WTC11 (cell line): ENCODE measurements around the gene PLK2. TPM values are rescaled to one million over a fixed set of nuclear protein-coding genes. Genes with fewer than 3 reads are reported as not detected.
A peak's percentile ranks its signal among the peaks of the same experiment; 100 is the strongest.

Experiments
- ATAC-seq: fragments of 200-7000 bp; cut with Tn5 transposase; 2 replicates; pipeline ENCODE4 v1.10.0; 2021; ENCODE audit warnings: mild to moderate bottlenecking, moderate library complexity
- CTCF ChIA-PET: fragments of 300-600 bp; sonication (Branson Sonifier 250); formaldehyde crosslinking; loops from one replicate; lab custom pipeline; 2021; ENCODE audit warnings: antibody characterized with exemption; lab: Charles Lee
- POLR2A ChIA-PET: fragments of 350-600 bp; sonication (Branson Sonifier 250); formaldehyde crosslinking; loops from one replicate; lab custom pipeline; 2021; ENCODE audit warnings: antibody characterized with exemption; lab: Charles Lee
- DNase-seq: peaks from one replicate; pipeline ENCODE4 v3.0.0; 2021; ENCODE audit warnings: low spot score
- H3K27ac Mint-ChIP-seq: 2 replicates; pipeline ENCODE4 v1.8.0; 2021; ENCODE audit warnings: mixed read lengths
- H3K27me3 Mint-ChIP-seq: 2 replicates; pipeline ENCODE4 v1.8.0; 2021; ENCODE audit warnings: low read depth, mild to moderate bottlenecking, moderate library complexity, mixed read lengths
- H3K36me3 Mint-ChIP-seq: 2 replicates; pipeline ENCODE4 v1.8.0; 2021; ENCODE audit warnings: mixed read lengths
- H3K4me1 Mint-ChIP-seq: 2 replicates; pipeline ENCODE4 v1.8.0; 2022; ENCODE audit warnings: mixed read lengths
- H3K4me3 Mint-ChIP-seq: 2 replicates; pipeline ENCODE4 v1.8.0; 2021; ENCODE audit warnings: mild to moderate bottlenecking, moderate library complexity, mixed read lengths
- H3K9me3 Mint-ChIP-seq: 2 replicates; pipeline ENCODE4 v1.8.0; 2021; ENCODE audit warnings: mixed read lengths
- ATF2 ChIP-seq: sonication (generic); formaldehyde crosslinking; IDR thresholded peaks from 2 replicates; pipeline ENCODE4 v1.8.1; 2022; ENCODE audit warnings: low read depth, missing genetic modification reagents, borderline replicate concordance
- E2F5 ChIP-seq: sonication (generic); formaldehyde crosslinking; IDR thresholded peaks from 2 replicates; pipeline ENCODE4 v1.8.1; 2022; ENCODE audit warnings: mild to moderate bottlenecking, moderate library complexity, missing genetic modification reagents
- ERG ChIP-seq: fragments of 250-450 bp; sonication (Bioruptor Pico); IDR thresholded peaks from 2 replicates; pipeline ENCODE4 v1.8.0; 2021; ENCODE audit warnings: mild to moderate bottlenecking
- ESRRA ChIP-seq: sonication (generic); formaldehyde crosslinking; IDR thresholded peaks from 2 replicates; pipeline ENCODE4 v1.8.1; 2022; ENCODE audit warnings: mild to moderate bottlenecking, missing genetic modification reagents, borderline replicate concordance
- FOXP4 ChIP-seq: sonication (generic); formaldehyde crosslinking; IDR thresholded peaks from 2 replicates; pipeline ENCODE4 v1.8.0; 2022; ENCODE audit warnings: mild to moderate bottlenecking, missing genetic modification reagents
- GTF2I ChIP-seq: fragments of 250-450 bp; sonication (Bioruptor Pico); conservative IDR thresholded peaks from 2 replicates; pipeline ENCODE4 v1.4.0; 2021; ENCODE audit warnings: mild to moderate bottlenecking
- HMGXB4 ChIP-seq: sonication (generic); formaldehyde crosslinking; IDR thresholded peaks from 2 replicates; pipeline ENCODE4 v1.8.1; 2023; ENCODE audit warnings: mild to moderate bottlenecking, moderate library complexity, missing genetic modification reagents
- KAT7 ChIP-seq: sonication (generic); formaldehyde crosslinking; IDR thresholded peaks from 2 replicates; pipeline ENCODE4 v1.8.1; 2023; ENCODE audit warnings: missing genetic modification reagents, mild to moderate bottlenecking, borderline replicate concordance
- MLX ChIP-seq: sonication (generic); formaldehyde crosslinking; IDR thresholded peaks from 2 replicates; pipeline ENCODE4 v1.8.1; 2023; ENCODE audit warnings: mild to moderate bottlenecking, missing genetic modification reagents, moderate library complexity
- NR3C1 ChIP-seq: sonication (generic); formaldehyde crosslinking; conservative IDR thresholded peaks from 2 replicates; pipeline ENCODE4 v1.8.1; 2023; ENCODE audit warnings: low read depth, mild to moderate bottlenecking, missing genetic modification reagents
- OVOL2 ChIP-seq: fragments of 250-450 bp; sonication (Bioruptor Pico); IDR thresholded peaks from 2 replicates; pipeline ENCODE4 v1.9.0; 2021; ENCODE audit warnings: mild to moderate bottlenecking, borderline replicate concordance
- SMAD3 ChIP-seq: sonication (generic); formaldehyde crosslinking; IDR thresholded peaks from 2 replicates; pipeline ENCODE4 v1.8.0; 2022; ENCODE audit warnings: missing genetic modification reagents, mild to moderate bottlenecking, borderline replicate concordance
- SP1 ChIP-seq: sonication (generic); formaldehyde crosslinking; conservative IDR thresholded peaks from 2 replicates; pipeline ENCODE4 v1.8.1; 2022; ENCODE audit warnings: missing genetic modification reagents
- USF2 ChIP-seq: sonication (generic); formaldehyde crosslinking; IDR thresholded peaks from 2 replicates; pipeline ENCODE4 v1.8.1; 2023; ENCODE audit warnings: mild to moderate bottlenecking, missing genetic modification reagents, moderate library complexity
- ZBTB21 ChIP-seq: sonication (generic); formaldehyde crosslinking; IDR thresholded peaks from 2 replicates; pipeline ENCODE4 v1.8.1; 2023; ENCODE audit warnings: mild to moderate bottlenecking, missing genetic modification reagents, borderline replicate concordance
- ZNF232 ChIP-seq: sonication (generic); formaldehyde crosslinking; IDR thresholded peaks from 2 replicates; pipeline ENCODE4 v1.8.0; 2022; ENCODE audit warnings: mild to moderate bottlenecking, missing genetic modification reagents
- ZNF396 ChIP-seq: fragments of 250-450 bp; sonication (Bioruptor Pico); IDR thresholded peaks from 2 replicates; pipeline ENCODE4 v1.8.0; 2021; ENCODE audit warnings: mild to moderate bottlenecking, moderate library complexity, borderline replicate concordance
- ZNF671 ChIP-seq: fragments of 250-450 bp; sonication (Bioruptor Pico); IDR thresholded peaks from 2 replicates; pipeline ENCODE4 v1.8.0; 2021; ENCODE audit warnings: mild to moderate bottlenecking
- ZSCAN18 ChIP-seq: fragments of 250-450 bp; sonication (Bioruptor Pico); IDR thresholded peaks from 2 replicates; pipeline ENCODE4 v2.1.2; 2022; ENCODE audit warnings: mild to moderate bottlenecking, moderate library complexity
- total RNA-seq: library from RNA; stranded (reverse); gene quantifications from 3 replicates; pipeline ENCODE4 v1.2.3, GENCODE V29; 2021

Gene PLK2
- total RNA-seq, 1 experiment from 2014 or later, result 37.1 TPM

- TF ChIP-seq ESRRA (CRISPR knock-in tag), result no peak
Observed at GRCh38 chr5:58481066-58481676, 21.3 kb upstream of the PLK2 start (continued).

- POLR2A ChIA-PET, result no interaction called here
- CTCF ChIA-PET, result interaction anchor here (0.7 to 4.5 kb wide), 3 partner anchors 19 to 372 kb away, joined by 3 to 39 read pairs (median 3); partner anchors contain the start of gene RAB3C
- Mint-ChIP-seq H3K27ac (no peak overlapping the region), H3K9me3 (peaks cover 30% of the 10 kb centered on the region), H3K4me3 (no peak overlapping the region), H3K27me3 (no peaks in the 10 kb centered on the region; the same call in 1 of the 2 replicates), H3K4me1 (no peaks in the 10 kb centered on the region), H3K36me3 (peaks cover 29% of the 10 kb centered on the region)
- TF ChIP-seq OVOL2 (CRISPR knock-in tag) (no peak), ZNF671 (CRISPR knock-in tag) (no peak), NR3C1 (CRISPR knock-in tag) (no peak), ZBTB21 (no peak), SMAD3 (CRISPR knock-in tag) (no peak), ZNF232 (CRISPR knock-in tag) (no peak), E2F5 (CRISPR knock-in tag) (no peak), USF2 (no peak), SP1 (CRISPR knock-in tag) (no peak), GTF2I (no peak), HMGXB4 (CRISPR knock-in tag) (no peak)
- peak; percentile 26; the same call in 1 of the 2 replicates for ATAC-seq
- no peak for DNase-seq
Observed at GRCh38 chr5:58477760-58478376, 18.0 kb upstream of the PLK2 start.

- Mint-ChIP-seq H3K36me3 (peaks cover 29% of the 10 kb centered on the region), H3K9me3 (peaks cover 36% of the 10 kb centered on the region), H3K27ac (no peak overlapping the region)
Observed at GRCh38 chr5:58475404-58475803, 15.5 kb upstream of the PLK2 start.

GRCh38 chr5:58469896-58470295, 10.0 kb upstream of the PLK2 start:
- Mint-ChIP-seq H3K9me3 (peaks cover 20% of the 10 kb centered on the region), H3K4me3 (no peak overlapping the region), H3K27ac (no peak overlapping the region), H3K4me1 (peaks cover 18% of the 10 kb centered on the region), H3K27me3 (0 out of 2 replicates have a peak, but pooled peaks cover 2% of the 10 kb centered on the region), H3K36me3 (peaks cover 13% of the 10 kb centered on the region)
- no peak for ATAC-seq
- ChIA-PET POLR2A (no interaction called here), CTCF (no interaction called here)
- no peak for DNase-seq
- no peak for TF ChIP-seq ERG (CRISPR knock-in tag)
- TF ChIP-seq ZSCAN18, result no peak
- TF ChIP-seq ZNF396 (CRISPR knock-in tag), result no peak
- TF ChIP-seq ATF2, result no peak
- TF ChIP-seq FOXP4, result no peak
- no peak for TF ChIP-seq MLX (CRISPR knock-in tag)

More at GRCh38 chr5:58475404-58475803, 15.5 kb upstream of the PLK2 start:
- no peak for DNase-seq
- no peaks in the 10 kb centered on the region; the same call in 1 of the 2 replicates for H3K27me3 Mint-ChIP-seq
- ChIA-PET CTCF (no interaction called here), POLR2A (no interaction called here)
- H3K4me1 Mint-ChIP-seq, result no peaks in the 10 kb centered on the region
- no peak for TF ChIP-seq KAT7
- ATAC-seq, result no peak
- no peak overlapping the region for H3K4me3 Mint-ChIP-seq
